Natural killer cell (primary cell): Measurements from ENCODE around the gene ACTR1A. TPM values are rescaled to one million over a fixed set of nuclear protein-coding genes. Genes with fewer than 3 reads are reported as not detected.
A peak's percentile ranks its signal among the peaks of the same experiment; 100 is the strongest.
"Not testable (repeated sequence)": the region's sequence is repeated elsewhere in the genome, so short reads cannot be mapped to it uniquely, and the experiment has no call there.

Source experiments
- ATAC-seq, 3 donors: fragments of 150-1000 bp in 2 of 3; fragments of 200-7000 bp in 1 of 3; cut with Tn5 transposase; 1 replicate in 1 of 3; 2 replicates in 2 of 3; pipeline ENCODE4 v1.10.0; 2021; ENCODE audit warnings: mild to moderate bottlenecking in 2 of 3, moderate library complexity in 2 of 3
- DNase-seq, 2 donors: peaks; one replicate each; pipeline versions ENCODE4 v3.0.0 to v3.0.0-alpha.2; 2013 to 2021; ENCODE audit warnings: mixed read lengths in 1 of 2
- H3K27ac ChIP-seq: one replicate; pipeline ENCODE4 v1.5.1; 2013; ENCODE audit warnings: mild to moderate bottlenecking, low read length
- H3K27me3 ChIP-seq: one replicate; pipeline ENCODE4 v1.6.1; 2013; ENCODE audit warnings: low read length; ENCODE audit not compliant: control insufficient read depth, insufficient read depth
- H3K36me3 ChIP-seq: one replicate; pipeline ENCODE4 v1.6.1; 2013; ENCODE audit warnings: low read length; ENCODE audit not compliant: control insufficient read depth, insufficient read depth
- H3K4me1 ChIP-seq: one replicate; pipeline ENCODE4 v1.6.1; 2013; ENCODE audit warnings: low read length; ENCODE audit not compliant: control insufficient read depth, insufficient read depth
- H3K4me3 ChIP-seq: one replicate; pipeline ENCODE4 v1.5.1; 2013; ENCODE audit warnings: low read length
- H3K9me3 ChIP-seq: one replicate; pipeline ENCODE4 v1.6.1; 2013; ENCODE audit warnings: low read length; ENCODE audit not compliant: control insufficient read depth, insufficient read depth
- H3K27ac Mint-ChIP-seq, 2 donors: one replicate each; pipeline ENCODE4 v1.8.0; 2022; ENCODE audit warnings: mild to moderate bottlenecking in 2 of 2, mixed read lengths in 2 of 2, moderate library complexity in 1 of 2
- H3K27me3 Mint-ChIP-seq, 2 donors: one replicate each; pipeline ENCODE4 v1.8.0; 2022; ENCODE audit warnings: low read depth in 2 of 2, mixed read lengths in 2 of 2
- H3K36me3 Mint-ChIP-seq: one replicate; pipeline ENCODE4 v1.8.0; 2022; ENCODE audit warnings: mixed read lengths
- H3K4me1 Mint-ChIP-seq, 2 donors: one replicate each; pipeline ENCODE4 v1.8.0; 2022; ENCODE audit warnings: mixed read lengths in 2 of 2
- H3K4me3 Mint-ChIP-seq: one replicate; pipeline ENCODE4 v1.8.0; 2022; ENCODE audit warnings: mild to moderate bottlenecking, moderate library complexity, mixed read lengths
- H3K9me3 Mint-ChIP-seq, 2 donors: one replicate each; pipeline ENCODE4 v1.8.0; 2022; ENCODE audit warnings: mixed read lengths in 2 of 2
- CTCF ChIP-seq: fragments of 200-600 bp; IDR thresholded peaks from one replicate; pipeline ENCODE4 v1.8.0; 2022; ENCODE audit warnings: antibody characterized with exemption
- WGBS: methylation state at CpG from one replicate; pipeline ENCODE4 v1.1.7; 2013; ENCODE audit warnings: missing lambda C conversion rate; ENCODE audit not compliant: insufficient coverage; 5-methylcytosine and 5-hydroxymethylcytosine counted together
- intact Hi-C: fragments of 100-400 bp; cut with micrococcal nuclease; formaldehyde crosslinking; loops from one replicate; pipeline ENCODE4 v1.14.2; 2022
- total RNA-seq, 4 donors: library from RNA; stranded (reverse); fragments of 120-200 nt in 1 of 4; gene quantifications; one replicate each; pipeline versions ENCODE4 v1.2.3 to v1.2.4, GENCODE V29; 2013 to 2022

The ACTR1A gene
- total RNA-seq, 3 donors from 2014 or later (not counting 1 experiment from before 2014, with no cell fraction given), result 101 to 129 (median 110) TPM

GRCh38 chr10:102501201-102502028 lies 1.1 kb downstream of the ACTR1A start:
- H3K4me1 ChIP-seq, result peaks cover 33% of the 10 kb centered on the region
- Mint-ChIP-seq H3K36me3 (no peaks in the 10 kb centered on the region), H3K27me3 (no peaks in the 10 kb centered on the region), H3K9me3 (no peaks in the 10 kb centered on the region), H3K4me3 (no peak overlapping the region), H3K27ac (no peak overlapping the region), H3K4me1 (peaks cover 29 to 43% of the 10 kb centered on the region in 2 donors)
- peaks cover 2% of the 10 kb centered on the region for H3K36me3 ChIP-seq
- H3K4me3 ChIP-seq, result peak overlapping the region; percentile 99
- no peaks in the 10 kb centered on the region for H3K27me3 ChIP-seq
- no peaks in the 10 kb centered on the region for H3K9me3 ChIP-seq
- H3K27ac ChIP-seq, result peak overlapping the region; percentile 65
- no peak for DNase-seq
- intact Hi-C loops, result loop anchor here (1.0 to 5.0 kb wide), 8 partner anchors 41 to 437 kb away; partner anchors contain the start of genes ARL3, CUEDC2, GBF1 and HPS6
- 5% methylated on average over 22 of the region's 23 CpGs for WGBS
- no peak for ATAC-seq
- no peak for TF ChIP-seq CTCF

- not testable (repeated sequence) for H3K27ac Mint-ChIP-seq, H3K4me3 Mint-ChIP-seq, H3K9me3 ChIP-seq, H3K9me3 Mint-ChIP-seq, H3K27ac ChIP-seq, ATAC-seq, H3K36me3 ChIP-seq, DNase-seq, H3K4me3 ChIP-seq, H3K36me3 Mint-ChIP-seq, H3K27me3 Mint-ChIP-seq, H3K27me3 ChIP-seq
- intact Hi-C loops, result loop anchor here (5.0 kb wide), 1 partner anchor 212 kb away; the partner anchor contains the start of genes ARL3 and SFXN2
- 96% methylated on average over 13 of the region's 13 CpGs for WGBS
- H3K4me1 Mint-ChIP-seq, result peaks cover 33 to 43% of the 10 kb centered on the region in 2 donors
- peaks cover 33% of the 10 kb centered on the region for H3K4me1 ChIP-seq
Observed at GRCh38 chr10:102500686-102501085, 1.8 kb downstream of the ACTR1A start.

GRCh38 chr10:102499356-102499755 lies 3.2 kb downstream of the ACTR1A start:
- Histone ChIP-seq H3K4me1 (peaks cover 21% of the 10 kb centered on the region), H3K36me3 (peaks cover 2% of the 10 kb centered on the region), H3K27ac (no peak overlapping the region), H3K4me3 (no peak overlapping the region), H3K27me3 (no peaks in the 10 kb centered on the region), H3K9me3 (no peaks in the 10 kb centered on the region)
- Mint-ChIP-seq H3K27ac (peak overlapping the region; percentile 40 to 64), H3K36me3 (no peaks in the 10 kb centered on the region), H3K9me3 (no peaks in the 10 kb centered on the region), H3K4me1 (peaks cover 21 to 30% of the 10 kb centered on the region in 2 donors), H3K4me3 (peak overlapping the region; percentile 2), H3K27me3 (no peaks in the 10 kb centered on the region)
- intact Hi-C loops, result no loop called here
- ATAC-seq (no peak), DNase-seq (no peak)
- WGBS, result 91% methylated on average over 3 of the region's 3 CpGs
- TF ChIP-seq CTCF, result no peak

GRCh38 chr10:102497545-102497944 lies 5.0 kb downstream of the ACTR1A start:
- H3K36me3 ChIP-seq, result peaks cover 5% of the 10 kb centered on the region
- WGBS, result 85% methylated on average over 1 of the region's 1 CpG
- peaks cover 12% of the 10 kb centered on the region for H3K4me1 ChIP-seq
- no peaks in the 10 kb centered on the region for H3K36me3 Mint-ChIP-seq
- intact Hi-C loops, result no loop called here
- H3K27ac ChIP-seq, result no peak overlapping the region
- H3K27ac Mint-ChIP-seq, result no peak overlapping the region
- H3K4me3 Mint-ChIP-seq, result no peak overlapping the region
- H3K9me3 ChIP-seq, result no peaks in the 10 kb centered on the region
- H3K4me1 Mint-ChIP-seq, result peaks cover 35 to 40% of the 10 kb centered on the region in 2 donors
- ATAC-seq, result no peak
- no peak for DNase-seq
- no peak overlapping the region for H3K4me3 ChIP-seq
- TF ChIP-seq CTCF, result no peak
- H3K27me3 Mint-ChIP-seq, result no peaks in the 10 kb centered on the region
- no peaks in the 10 kb centered on the region for H3K9me3 Mint-ChIP-seq
- H3K27me3 ChIP-seq, result no peaks in the 10 kb centered on the region
